NAMALWA (cell line): Measurements from ENCODE around the gene ITPK1.

Experiments
- DNase-seq: peaks from one replicate; pipeline ENCODE4 v3.0.0-alpha.2; 2015; ENCODE audit warnings: low spot score

Gene ITPK1

GRCh38 chr14:92968291-92969020 lies 147.3 kb downstream of the ITPK1 start:
- DNase-seq: no peak

GRCh38 chr14:92967346-92967926 lies 148.3 kb downstream of the ITPK1 start:
- no peak for DNase-seq

GRCh38 chr14:92965281-92965680 lies 150.4 kb downstream of the ITPK1 start:
- no peak for DNase-seq

GRCh38 chr14:92964124-92965109 lies 151.3 kb downstream of the ITPK1 start:
- no peak for DNase-seq

GRCh38 chr14:92963301-92964123 lies 152.2 kb downstream of the ITPK1 start:
- no peak for DNase-seq

GRCh38 chr14:92962831-92963095 lies 153.0 kb downstream of the ITPK1 start:
- DNase-seq: no peak

GRCh38 chr14:92962031-92962830 lies 153.5 kb downstream of the ITPK1 start:
- DNase-seq: no peak

- DNase-seq: no peak
These were observed 154.2 kb downstream of the ITPK1 start for GRCh38 chr14:92961567-92961855.

- no peak for DNase-seq
These were observed 154.8 kb downstream of the ITPK1 start for GRCh38 chr14:92960706-92961566.

- no peak for DNase-seq
These were observed 155.7 kb downstream of the ITPK1 start for GRCh38 chr14:92959761-92960680.

- no peak for DNase-seq
These were observed 156.6 kb downstream of the ITPK1 start for GRCh38 chr14:92959189-92959531.

GRCh38 chr14:92958373-92959188 lies 157.1 kb downstream of the ITPK1 start:
- DNase-seq: no peak

GRCh38 chr14:92956961-92957360 lies 158.8 kb downstream of the ITPK1 start:
- DNase-seq: no peak

- no peak for DNase-seq
These were observed 160.3 kb downstream of the ITPK1 start for GRCh38 chr14:92955381-92955780.

- DNase-seq: no peak
These were observed 160.8 kb downstream of the ITPK1 start for GRCh38 chr14:92954933-92955332.

GRCh38 chr14:92953526-92953925 lies 162.2 kb downstream of the ITPK1 start:
- DNase-seq: no peak

GRCh38 chr14:92952481-92953298 lies 163.0 kb downstream of the ITPK1 start:
- DNase-seq: no peak
